Right hindlimb (tissue), 1 donor: Measurements from ENCODE around the gene FOXP4.

Experiments
- DNase-seq: peaks from one replicate; pipeline ENCODE4 v3.0.0-alpha.2; 2018

Gene FOXP4

GRCh38 chr6:41634657-41635056 lies 88.5 kb downstream of the FOXP4 start:
- peak; percentile 86 for DNase-seq

- DNase-seq = no peak
Measured at GRCh38 chr6:41635365-41635764, 89.2 kb downstream of the FOXP4 start.

DNA sequence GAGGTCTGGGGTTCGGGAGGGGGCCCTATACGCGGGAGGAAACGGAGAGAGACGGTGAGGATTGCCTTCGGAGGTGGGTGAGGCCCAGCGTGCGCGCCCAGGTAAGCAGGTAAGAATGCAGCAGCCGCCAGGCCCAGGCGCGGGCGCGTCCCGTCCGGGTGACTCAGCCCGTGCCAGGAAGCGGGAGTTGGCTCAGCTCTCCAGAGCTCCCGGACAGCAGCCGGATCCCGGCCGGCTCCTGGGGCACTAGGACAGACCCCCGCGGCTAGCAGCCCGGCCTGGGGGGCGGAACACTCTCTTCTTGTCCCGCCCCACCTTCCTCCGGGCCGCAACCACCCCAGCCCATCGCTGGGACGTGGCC lies 90.6 kb downstream of the FOXP4 start:
- peak; percentile 57 for DNase-seq

DNA sequence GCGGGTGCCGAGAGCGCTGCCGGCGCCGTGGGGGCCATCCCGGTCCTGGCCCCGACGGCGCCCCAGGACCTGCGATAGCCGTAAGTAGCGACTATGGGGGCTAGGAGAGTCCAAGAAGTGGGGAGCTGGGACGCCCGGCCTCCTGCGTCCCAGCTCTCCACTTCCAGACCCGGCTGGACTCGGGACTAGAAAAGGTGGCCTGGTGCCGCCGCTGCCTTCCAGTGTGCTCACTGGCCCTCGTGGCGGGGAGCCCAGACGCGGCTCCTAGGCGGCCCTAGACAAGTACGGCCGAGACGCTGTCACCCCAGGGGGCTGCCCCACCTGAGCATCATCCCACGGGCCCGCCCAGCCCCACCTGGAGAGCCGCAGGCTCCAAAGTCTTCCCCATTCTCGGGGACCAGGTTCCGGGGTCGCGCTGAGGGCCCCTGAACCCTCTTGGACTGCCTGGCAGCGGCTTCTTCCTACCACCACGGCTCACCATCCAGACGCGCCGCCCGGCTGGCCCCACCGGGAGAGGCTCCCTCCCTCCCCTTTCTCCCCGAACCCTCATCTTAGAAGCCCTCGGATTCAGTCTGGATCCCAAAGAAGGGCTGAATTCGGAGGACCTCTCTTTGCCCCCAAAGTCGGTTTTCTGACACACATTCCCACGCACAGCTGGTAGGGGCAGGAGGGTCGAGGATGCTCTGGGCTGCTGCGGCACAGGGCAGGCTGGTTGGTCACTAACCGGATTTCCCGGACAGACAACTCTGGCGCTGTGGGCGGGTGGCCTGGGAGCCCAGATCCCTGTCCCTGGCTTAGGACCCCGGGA lies 91.2 kb downstream of the FOXP4 start:
- DNase-seq = no peak

GRCh38 chr6:41638002-41638934 lies 92.1 kb downstream of the FOXP4 start, which contains the start of gene MDFI:
Gene MDFI, plus strand, starts transcription at chr6:41638468. Its CDS starts 282 bp downstream, at chr6:41638750.
- DNase-seq = peak; percentile 91

DNA sequence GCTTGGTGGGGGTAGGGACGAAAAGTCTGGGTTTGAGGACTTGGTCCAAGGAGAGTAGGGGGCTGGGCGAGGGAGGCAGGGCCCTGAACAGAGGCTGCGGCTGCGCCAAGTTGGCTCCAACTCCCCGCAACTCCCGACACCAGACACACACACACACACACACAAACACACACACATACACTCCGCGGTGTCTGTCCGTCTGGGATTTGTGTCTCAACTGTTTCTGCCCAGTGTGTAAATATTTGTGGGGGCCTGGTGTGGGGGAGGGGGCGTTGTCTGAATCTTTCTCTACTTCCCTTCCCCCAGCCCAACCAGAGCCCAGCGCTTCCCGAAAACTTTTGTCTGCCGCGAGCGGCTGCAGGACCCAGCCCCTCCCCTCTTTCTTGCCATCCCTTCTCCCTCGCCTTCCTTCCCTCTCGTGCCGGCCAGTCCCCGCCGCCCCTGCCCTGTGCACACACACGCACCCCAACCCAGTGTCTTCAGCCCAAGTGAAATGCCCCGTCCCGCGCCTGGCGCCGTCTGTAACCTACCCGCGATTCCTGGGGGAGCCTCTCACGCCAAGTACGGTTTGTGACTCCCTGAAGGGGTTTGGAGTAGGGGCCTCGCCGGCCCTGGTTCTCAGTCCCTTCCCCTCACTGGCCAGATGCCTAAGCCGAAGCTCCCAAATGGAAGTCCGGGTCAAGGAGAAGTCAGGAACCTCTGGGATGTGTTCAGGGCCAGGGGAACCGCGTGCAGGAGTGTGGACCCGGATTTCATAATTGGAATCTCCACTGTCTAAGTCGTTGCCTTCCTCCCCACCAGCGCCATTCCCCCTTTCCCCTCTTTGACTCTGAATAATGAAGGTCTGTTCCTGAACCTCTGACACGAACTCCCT lies 93.0 kb downstream of the FOXP4 start:
- peak; percentile 86 for DNase-seq

DNA sequence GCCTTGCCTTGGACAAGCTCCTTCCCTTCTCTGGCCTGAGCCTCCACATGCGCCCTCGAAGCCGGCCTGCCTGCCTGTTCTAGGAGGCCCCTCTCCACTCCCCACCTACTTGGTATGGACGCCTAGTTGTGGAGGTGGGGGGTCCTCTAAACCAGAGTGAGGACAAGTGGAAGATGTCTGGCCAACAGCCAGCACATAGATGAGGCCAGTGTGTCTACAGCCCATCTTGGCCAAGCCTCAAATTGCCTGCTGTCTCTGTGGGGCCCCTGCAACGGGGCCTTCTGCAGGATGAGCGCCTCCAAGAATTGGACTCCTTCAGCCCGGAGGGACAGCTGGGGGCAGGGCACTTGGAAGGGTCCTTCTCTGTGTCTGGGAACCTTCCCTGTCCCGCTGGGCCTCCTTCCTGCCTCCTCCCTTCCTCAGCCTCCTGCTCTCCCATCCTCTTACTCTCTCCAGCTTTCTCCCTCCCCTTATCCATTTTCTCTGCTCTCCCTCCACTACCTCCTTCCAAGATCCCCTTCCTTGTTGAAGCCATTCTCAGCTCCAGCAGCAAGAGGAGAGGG lies 93.7 kb downstream of the FOXP4 start:
- peak; percentile 89 for DNase-seq

DNA sequence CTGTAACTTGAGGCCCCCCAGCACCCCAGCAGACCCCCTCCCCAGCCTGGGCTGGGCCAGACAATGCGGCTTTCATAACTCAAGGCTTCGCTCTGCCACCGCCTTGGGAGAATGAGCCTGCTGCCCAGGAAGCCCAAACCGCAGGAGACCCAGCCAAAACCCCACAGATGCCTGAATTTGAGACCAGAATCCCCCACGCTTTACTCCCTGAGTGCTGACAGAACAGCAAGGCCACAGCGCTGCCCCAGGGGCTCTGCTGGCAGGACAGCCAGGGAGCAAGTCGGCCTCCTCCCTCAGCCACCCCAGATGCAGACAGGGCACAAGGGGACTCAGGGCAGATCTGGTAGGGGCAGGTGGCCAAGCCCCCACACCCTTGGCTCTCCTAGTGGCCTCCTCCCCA lies 94.2 kb downstream of the FOXP4 start:
- DNase-seq = peak; percentile 79

- peak; percentile 24 for DNase-seq
Measured at GRCh38 chr6:41641352-41641925, 95.3 kb downstream of the FOXP4 start.

GRCh38 chr6:41642090-41642959 lies 96.1 kb downstream of the FOXP4 start:
- DNase-seq = peak; percentile 24

DNA sequence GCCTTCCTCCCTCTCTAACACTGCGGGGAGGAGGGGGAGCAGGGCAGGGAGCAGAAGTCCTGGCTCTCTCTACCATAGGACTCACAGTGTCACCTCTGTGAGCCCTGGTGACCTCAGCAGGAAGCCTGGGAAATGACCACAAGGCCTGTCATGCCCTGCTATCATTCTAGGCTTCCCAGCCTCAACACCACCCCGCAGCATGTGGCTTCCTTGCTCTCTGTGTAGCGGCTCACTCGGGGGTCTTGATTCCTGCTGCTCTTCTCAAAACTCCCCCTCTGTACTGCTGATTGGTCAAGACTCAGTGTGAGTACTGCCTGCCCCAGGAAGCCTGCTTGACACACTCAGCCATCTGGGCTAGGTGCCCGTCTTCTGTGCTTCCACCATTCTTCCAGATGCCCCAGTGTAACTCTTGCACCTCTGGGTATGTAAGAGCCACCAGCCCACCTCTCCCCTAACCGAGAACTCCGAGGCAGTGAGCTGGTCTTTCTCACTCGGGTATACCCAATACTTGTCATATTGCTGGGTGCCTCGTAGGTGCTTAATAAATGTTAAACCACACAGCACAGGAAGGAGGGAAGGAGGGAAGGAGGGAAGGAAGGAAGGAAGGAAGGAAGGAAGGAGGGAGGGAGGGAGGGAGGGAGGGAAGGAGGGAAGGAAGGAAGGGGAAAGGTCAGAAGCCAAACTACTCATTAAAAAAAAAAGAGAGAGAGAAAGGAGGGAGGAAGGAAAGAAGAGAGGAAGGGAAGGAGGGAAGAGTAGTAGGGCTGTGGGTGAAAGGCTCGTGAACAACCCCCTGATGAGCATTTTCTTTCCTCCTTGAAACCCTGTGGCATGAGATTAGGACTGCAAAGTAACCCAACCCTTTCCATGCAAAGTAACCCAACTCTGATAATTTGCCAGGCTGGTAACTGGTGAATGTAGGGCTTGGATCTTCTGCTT lies 97.0 kb downstream of the FOXP4 start:
- DNase-seq = peak; percentile 26

DNA sequence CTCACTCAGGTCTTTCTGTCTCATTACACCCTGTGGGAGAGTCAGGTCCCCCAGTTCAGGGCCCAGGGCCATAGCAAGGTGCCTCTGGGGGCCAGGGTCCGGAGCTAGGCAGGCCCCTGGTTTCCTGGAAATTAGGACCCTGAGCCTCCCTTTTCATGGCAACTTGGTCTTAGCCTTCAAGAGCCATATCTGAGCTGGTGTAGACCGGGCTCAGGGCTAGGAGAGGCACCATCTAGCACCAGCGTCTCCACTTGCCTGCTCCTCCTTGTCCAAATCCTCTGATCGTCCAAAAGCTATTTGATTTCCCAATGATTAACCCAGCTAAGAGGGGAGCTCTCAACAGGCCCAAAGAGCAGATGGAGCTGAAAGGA lies 97.7 kb downstream of the FOXP4 start:
- DNase-seq = no peak

- no peak for DNase-seq
Measured at GRCh38 chr6:41644297-41644879, 98.2 kb downstream of the FOXP4 start.

- DNase-seq = peak; percentile 59
Measured at GRCh38 chr6:41645007-41645618, 98.9 kb downstream of the FOXP4 start.

GRCh38 chr6:41646026-41646795 lies 100.0 kb downstream of the FOXP4 start:
- no peak for DNase-seq

DNA sequence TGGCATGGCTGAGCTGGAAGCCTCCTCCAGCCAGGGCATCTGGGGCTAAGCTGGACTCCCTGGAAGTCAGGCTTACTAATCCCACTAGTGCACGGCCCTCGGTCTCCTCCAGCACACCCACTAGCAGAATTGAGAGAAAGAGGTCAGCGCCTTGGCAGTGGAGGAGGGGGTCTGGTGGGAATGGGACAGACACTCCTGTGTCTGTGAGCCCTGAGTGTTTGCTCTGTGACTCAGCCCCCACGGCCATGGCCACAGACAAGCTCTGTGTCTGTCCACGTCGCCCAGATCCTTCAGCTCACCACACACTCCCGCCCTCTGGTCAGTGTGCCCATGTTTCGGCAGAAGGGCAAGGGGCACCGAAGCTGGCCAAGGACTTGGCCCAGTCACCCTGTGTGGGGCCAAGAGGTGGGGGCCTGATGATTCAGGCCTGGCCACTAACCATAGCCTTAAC lies 100.9 kb downstream of the FOXP4 start:
- no peak for DNase-seq

DNA sequence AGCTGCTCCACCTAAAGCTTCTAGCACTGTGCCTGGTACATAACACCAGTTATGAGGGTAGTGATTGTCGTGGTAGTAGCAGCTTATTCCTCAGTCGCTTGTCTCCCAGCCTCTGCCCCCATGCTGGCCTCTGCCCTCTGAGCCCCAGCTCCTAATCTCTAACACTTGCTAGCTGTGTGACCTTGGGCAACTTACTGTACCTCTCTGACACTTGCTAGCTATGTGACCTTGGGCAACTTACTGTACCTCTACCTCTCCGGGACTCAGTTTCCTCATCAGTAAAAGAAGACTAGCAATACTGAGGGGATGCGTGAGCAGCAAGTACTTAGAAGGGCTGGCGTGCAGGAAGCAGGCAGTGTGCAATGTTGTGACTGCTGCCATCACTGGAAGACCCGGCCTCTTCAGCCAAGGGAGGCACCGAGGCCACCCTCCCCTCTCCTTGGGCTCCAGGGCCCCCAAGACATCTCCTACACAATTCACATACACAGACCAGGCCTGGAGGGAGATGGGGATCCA lies 101.9 kb downstream of the FOXP4 start:
- no peak for DNase-seq

GRCh38 chr6:41648921-41649320 lies 102.7 kb downstream of the FOXP4 start:
- peak; percentile 83 for DNase-seq
